Measurements from ENCODE around the gene TBC1D5.

DNA sequence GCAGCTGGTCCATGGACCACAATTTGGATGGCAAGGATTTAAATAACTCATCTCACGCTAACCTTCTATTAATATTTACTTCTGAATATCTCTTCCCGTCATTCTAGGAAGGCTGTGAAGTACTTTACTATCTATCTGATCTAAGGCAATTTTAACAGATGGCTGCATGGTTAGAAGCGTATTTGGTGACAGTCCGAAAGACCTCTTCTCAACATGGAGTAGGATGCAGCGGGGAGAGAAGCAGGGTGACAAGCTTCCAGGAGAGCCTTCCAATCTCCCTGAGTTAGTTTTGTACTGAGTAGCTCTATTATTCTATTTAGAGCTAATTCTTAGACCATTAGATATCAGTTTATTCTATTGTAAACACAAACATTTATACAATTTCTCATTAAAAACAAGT is 548.3 kb downstream of the TBC1D5 start:
- TF ChIP-seq, protein P1, sequence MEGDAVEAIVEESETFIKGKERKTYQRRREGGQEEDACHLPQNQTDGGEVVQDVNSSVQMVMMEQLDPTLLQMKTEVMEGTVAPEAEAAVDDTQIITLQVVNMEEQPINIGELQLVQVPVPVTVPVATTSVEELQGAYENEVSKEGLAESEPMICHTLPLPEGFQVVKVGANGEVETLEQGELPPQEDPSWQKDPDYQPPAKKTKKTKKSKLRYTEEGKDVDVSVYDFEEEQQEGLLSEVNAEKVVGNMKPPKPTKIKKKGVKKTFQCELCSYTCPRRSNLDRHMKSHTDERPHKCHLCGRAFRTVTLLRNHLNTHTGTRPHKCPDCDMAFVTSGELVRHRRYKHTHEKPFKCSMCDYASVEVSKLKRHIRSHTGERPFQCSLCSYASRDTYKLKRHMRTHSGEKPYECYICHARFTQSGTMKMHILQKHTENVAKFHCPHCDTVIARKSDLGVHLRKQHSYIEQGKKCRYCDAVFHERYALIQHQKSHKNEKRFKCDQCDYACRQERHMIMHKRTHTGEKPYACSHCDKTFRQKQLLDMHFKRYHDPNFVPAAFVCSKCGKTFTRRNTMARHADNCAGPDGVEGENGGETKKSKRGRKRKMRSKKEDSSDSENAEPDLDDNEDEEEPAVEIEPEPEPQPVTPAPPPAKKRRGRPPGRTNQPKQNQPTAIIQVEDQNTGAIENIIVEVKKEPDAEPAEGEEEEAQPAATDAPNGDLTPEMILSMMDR (IDR thresholded peaks at IDR 0.05; ENCODE audit: low read depth, low read length, poor library complexity, severe bottlenecking), result no peak
- no peak for TF ChIP-seq EZH2phosphoT487 (IDR thresholded peaks at IDR 0.05; ENCODE audit: borderline replicate concordance, low read length)
